ENCODE data around the gene KIF16B. TPM values are rescaled to one million over a fixed set of nuclear protein-coding genes. Genes with fewer than 3 reads are reported as not detected.

The KIF16B gene
- total and polyA plus RNA-seq, 2 donors (not counting 3 experiments of a cell fraction or from before 2014, with no cell fraction given) = 2.9 to 8.8 TPM

GRCh38 chr20:16224836-16225235, 348.4 kb downstream of the KIF16B start:
- no peaks in the 10 kb centered on the region for H3K27me3 ChIP-seq (ENCODE audit: control insufficient read depth in 2 of 2, insufficient read depth in 2 of 2, low read length in 2 of 2)
- intact Hi-C loops (cut with micrococcal nuclease) (no loop called here), dilution Hi-C loops (cut with MboI; ENCODE audit: extremely low pct_ligation_motif_present, low sequenced_read_pairs) (no loop called here)
- ChIA-PET POLR2A (no interaction called here), CTCF (no interaction called here)
- no TSS peak for BruUV-seq (replicated peaks)
- H3K4me1 ChIP-seq (ENCODE audit: control insufficient read depth, extremely low read depth, insufficient read depth, low read length) = no peaks in the 10 kb centered on the region
- H4K20me1 ChIP-seq (replicated peaks; ENCODE audit: control insufficient read depth, extremely low read depth, insufficient read depth, low read length) = no peaks in the 10 kb centered on the region
- no peaks in the 10 kb centered on the region for H3K79me2 ChIP-seq (ENCODE audit: control insufficient read depth, insufficient read depth, low read length)
- DNase-seq (ENCODE audit: low read depth, low spot score) (no peak), FAIRE-seq (no peak)
- H3K4me2 ChIP-seq (ENCODE audit: insufficient read depth, low read length) = no peak overlapping the region
- H3K9ac ChIP-seq (replicated peaks; ENCODE audit: extremely low read depth, insufficient read depth, low read length) = no peak overlapping the region
- H3K27ac ChIP-seq (ENCODE audit: insufficient read depth, low read depth, low read length) = no peak overlapping the region
- H3K4me3 ChIP-seq (replicated peaks in 1 of 3; ENCODE audit: insufficient read depth in 1 of 3, low read depth in 1 of 3, low read length in 3 of 3) = no peak overlapping the region
- no peaks in the 10 kb centered on the region for H3K9me1 ChIP-seq (replicated peaks; ENCODE audit: control insufficient read depth, extremely low read depth, insufficient read depth, low read length)
- TF ChIP-seq GATA2 (IDR thresholded peaks at IDR 0.05; ENCODE audit: insufficient read depth, insufficient read length, low read depth, low read length) (no peak), MYC (IDR thresholded peaks at IDR 0.05; ENCODE audit: low read depth, low read length) (no peak), JUN (IDR thresholded peaks at IDR 0.05; ENCODE audit: borderline replicate concordance, insufficient read depth, insufficient read length, low read depth) (no peak), POLR2AphosphoS5 (IDR thresholded peaks at IDR 0.05; ENCODE audit: insufficient read depth, low read depth, low read length) (no peak), EZH2 (IDR thresholded peaks at IDR 0.05; ENCODE audit: borderline replicate concordance, low read depth, low read length, severe bottlenecking) (no peak)
- TF ChIP-seq, protein P1, sequence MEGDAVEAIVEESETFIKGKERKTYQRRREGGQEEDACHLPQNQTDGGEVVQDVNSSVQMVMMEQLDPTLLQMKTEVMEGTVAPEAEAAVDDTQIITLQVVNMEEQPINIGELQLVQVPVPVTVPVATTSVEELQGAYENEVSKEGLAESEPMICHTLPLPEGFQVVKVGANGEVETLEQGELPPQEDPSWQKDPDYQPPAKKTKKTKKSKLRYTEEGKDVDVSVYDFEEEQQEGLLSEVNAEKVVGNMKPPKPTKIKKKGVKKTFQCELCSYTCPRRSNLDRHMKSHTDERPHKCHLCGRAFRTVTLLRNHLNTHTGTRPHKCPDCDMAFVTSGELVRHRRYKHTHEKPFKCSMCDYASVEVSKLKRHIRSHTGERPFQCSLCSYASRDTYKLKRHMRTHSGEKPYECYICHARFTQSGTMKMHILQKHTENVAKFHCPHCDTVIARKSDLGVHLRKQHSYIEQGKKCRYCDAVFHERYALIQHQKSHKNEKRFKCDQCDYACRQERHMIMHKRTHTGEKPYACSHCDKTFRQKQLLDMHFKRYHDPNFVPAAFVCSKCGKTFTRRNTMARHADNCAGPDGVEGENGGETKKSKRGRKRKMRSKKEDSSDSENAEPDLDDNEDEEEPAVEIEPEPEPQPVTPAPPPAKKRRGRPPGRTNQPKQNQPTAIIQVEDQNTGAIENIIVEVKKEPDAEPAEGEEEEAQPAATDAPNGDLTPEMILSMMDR (IDR thresholded peaks at IDR 0.05; ENCODE audit: extremely low read depth in 1 of 2, insufficient read depth in 1 of 2, low read depth in 1 of 2, low read length in 2 of 2) = no peak
- TF ChIP-seq, protein P2, sequence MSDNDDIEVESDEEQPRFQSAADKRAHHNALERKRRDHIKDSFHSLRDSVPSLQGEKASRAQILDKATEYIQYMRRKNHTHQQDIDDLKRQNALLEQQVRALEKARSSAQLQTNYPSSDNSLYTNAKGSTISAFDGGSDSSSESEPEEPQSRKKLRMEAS (IDR thresholded peaks at IDR 0.05; ENCODE audit: insufficient read depth, insufficient read length) = no peak
- H2AFZ ChIP-seq (ENCODE audit: low read depth, low read length) = no peak overlapping the region
- no peaks in the 10 kb centered on the region for H3K36me3 ChIP-seq (ENCODE audit: control insufficient read depth in 2 of 2, extremely low read depth in 1 of 2, insufficient read depth in 2 of 2, low read length in 2 of 2)
- H3K9me3 ChIP-seq (replicated peaks; ENCODE audit: control insufficient read depth, insufficient read depth, low read length) = peaks cover 2% of the 10 kb centered on the region
